ENCODE data around the gene SLC22A17.

Gene SLC22A17

DNA sequence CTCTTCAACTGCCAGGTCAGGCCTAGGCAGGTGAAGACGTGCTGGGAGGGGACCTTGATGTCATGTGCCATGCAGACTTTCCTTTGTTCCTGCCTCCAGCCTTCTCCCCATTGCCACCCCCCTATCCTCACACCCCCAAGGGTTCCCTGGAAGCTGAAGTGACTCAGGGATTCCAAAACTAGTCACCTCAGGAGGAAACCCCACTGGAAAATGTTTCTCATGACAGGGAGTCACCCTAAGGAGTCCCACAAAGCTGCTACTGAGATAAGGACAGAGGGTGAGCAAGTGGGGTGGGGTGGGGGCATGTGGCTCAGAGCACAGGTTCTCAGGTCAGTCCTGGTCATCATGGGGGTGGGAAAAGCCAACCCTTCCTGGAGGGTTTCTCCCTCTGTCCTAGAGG lies 17.5 kb upstream of the SLC22A17 start:
- Histone ChIP-seq H3K4me3 (ENCODE audit: insufficient read depth in 1 of 2, low read depth in 1 of 2, low read length in 2 of 2) (no peak overlapping the region), H4K91ac (ENCODE audit: low read length) (no peak overlapping the region), H3K14ac (ENCODE audit: low read length in 2 of 2) (no peak overlapping the region), H4K8ac (ENCODE audit: low read length) (no peak overlapping the region), H3K4me2 (ENCODE audit: low read length, poor library complexity, severe bottlenecking) (no peak overlapping the region), H2BK120ac (ENCODE audit: low read depth, low read length) (no peak overlapping the region), H3K4me1 (ENCODE audit: control insufficient read depth, insufficient read depth, low read depth, low read length) (peaks cover 9% of the 10 kb centered on the region), H3K36me3 (ENCODE audit: control insufficient read depth in 1 of 2, insufficient read depth in 2 of 2, low read depth in 1 of 2, low read length in 2 of 2) (no peaks in the 10 kb centered on the region), H3K9ac (ENCODE audit: low read length) (no peak overlapping the region), H3K4ac (ENCODE audit: low read depth in 1 of 2, low read length in 2 of 2) (no peak overlapping the region), H2AFZ (ENCODE audit: low read depth, low read length) (no peak overlapping the region), H3K79me1 (replicated peaks; ENCODE audit: low read length, poor library complexity, severe bottlenecking) (no peaks in the 10 kb centered on the region), H2BK15ac (ENCODE audit: low read depth, poor library complexity, severe bottlenecking) (no peak overlapping the region), H3K27ac (ENCODE audit: low read length, poor library complexity, severe bottlenecking) (no peak overlapping the region), H3K18ac (ENCODE audit: low read depth in 1 of 2, low read length in 2 of 2) (no peak overlapping the region), H2AK5ac (ENCODE audit: low read length, severe bottlenecking) (no peak overlapping the region), H2BK12ac (ENCODE audit: low read length in 2 of 2) (no peak overlapping the region), H2BK5ac (ENCODE audit: low read depth, low read length, poor library complexity, severe bottlenecking) (no peak overlapping the region), H3K23ac (ENCODE audit: low read length in 2 of 2) (no peak overlapping the region), H3K9me3 (ENCODE audit: control insufficient read depth, low read length) (no peaks in the 10 kb centered on the region), H3K27me3 (ENCODE audit: control insufficient read depth in 1 of 2, insufficient read depth in 1 of 2, low read length in 2 of 2) (peaks cover 52 to 62% of the 10 kb centered on the region in 2 experiments)
- WGBS: 31% methylated on average over 1 of the region's 1 CpG
- DNase-seq: no peak

DNA sequence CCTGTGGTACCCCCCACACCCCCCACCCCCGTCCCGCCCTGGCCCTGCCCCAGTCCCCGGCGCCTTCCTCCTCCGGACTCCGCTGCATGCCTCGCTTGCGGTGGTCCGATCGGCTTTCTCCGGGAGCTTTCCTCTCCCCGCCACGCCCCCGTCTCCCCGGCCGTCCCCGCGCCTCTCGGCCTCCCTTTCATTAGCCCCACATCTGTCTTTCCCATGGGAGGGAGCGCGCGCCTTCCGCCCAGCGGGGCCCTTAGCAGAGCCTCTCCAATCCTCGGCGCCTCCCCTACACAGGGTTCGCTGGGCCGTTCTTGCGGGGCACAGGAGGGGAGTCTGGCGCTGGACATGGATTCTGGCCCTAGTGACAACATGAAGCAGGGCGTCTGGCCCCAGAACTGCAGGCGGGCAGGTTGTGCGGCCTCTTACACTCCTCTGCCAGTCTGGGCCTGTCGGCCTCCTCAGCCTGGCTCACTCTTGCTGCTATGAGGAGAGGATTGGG lies 13.8 kb upstream of the SLC22A17 start:
- Histone ChIP-seq H3K18ac (ENCODE audit: low read depth in 1 of 2, low read length in 2 of 2) (peak overlapping the region; percentile 81 to 83), H3K4me3 (ENCODE audit: insufficient read depth in 1 of 2, low read depth in 1 of 2, low read length in 2 of 2) (no peak overlapping the region), H2AK5ac (ENCODE audit: low read length, severe bottlenecking) (no peak overlapping the region), H3K23ac (ENCODE audit: low read length in 2 of 2) (no peak overlapping the region), H3K36me3 (ENCODE audit: control insufficient read depth in 1 of 2, insufficient read depth in 2 of 2, low read depth in 1 of 2, low read length in 2 of 2) (no peaks in the 10 kb centered on the region), H3K27ac (ENCODE audit: low read length, poor library complexity, severe bottlenecking) (peak overlapping the region; percentile 75), H2AFZ (ENCODE audit: low read depth, low read length) (peak overlapping the region; percentile 75), H3K4me1 (ENCODE audit: control insufficient read depth, insufficient read depth, low read depth, low read length) (peaks cover 16% of the 10 kb centered on the region), H3K27me3 (ENCODE audit: control insufficient read depth in 1 of 2, insufficient read depth in 1 of 2, low read length in 2 of 2) (peaks cover 34 to 60% of the 10 kb centered on the region in 2 experiments), H3K9me3 (ENCODE audit: control insufficient read depth, low read length) (no peaks in the 10 kb centered on the region), H2BK120ac (ENCODE audit: low read depth, low read length) (peak overlapping the region; percentile 58), H4K8ac (ENCODE audit: low read length) (peak overlapping the region; percentile 85), H4K91ac (ENCODE audit: low read length) (peak overlapping the region; percentile 84), H3K9ac (ENCODE audit: low read length) (peak overlapping the region; percentile 78), H3K79me1 (replicated peaks; ENCODE audit: low read length, poor library complexity, severe bottlenecking) (peaks cover 8% of the 10 kb centered on the region), H3K14ac (ENCODE audit: low read length in 2 of 2) (no peak overlapping the region), H2BK5ac (ENCODE audit: low read depth, low read length, poor library complexity, severe bottlenecking) (peak overlapping the region; percentile 47), H3K4ac (ENCODE audit: low read depth in 1 of 2, low read length in 2 of 2) (peak overlapping the region in 1 of 2 experiments; percentile 13), H2BK15ac (ENCODE audit: low read depth, poor library complexity, severe bottlenecking) (peak overlapping the region; percentile 29), H3K4me2 (ENCODE audit: low read length, poor library complexity, severe bottlenecking) (peak overlapping the region; percentile 93), H2BK12ac (ENCODE audit: low read length in 2 of 2) (peak overlapping the region in 1 of 2 experiments; percentile 59)
- peak; percentile 82 for DNase-seq
- 3% methylated on average over 34 of the region's 34 CpGs for WGBS

DNA sequence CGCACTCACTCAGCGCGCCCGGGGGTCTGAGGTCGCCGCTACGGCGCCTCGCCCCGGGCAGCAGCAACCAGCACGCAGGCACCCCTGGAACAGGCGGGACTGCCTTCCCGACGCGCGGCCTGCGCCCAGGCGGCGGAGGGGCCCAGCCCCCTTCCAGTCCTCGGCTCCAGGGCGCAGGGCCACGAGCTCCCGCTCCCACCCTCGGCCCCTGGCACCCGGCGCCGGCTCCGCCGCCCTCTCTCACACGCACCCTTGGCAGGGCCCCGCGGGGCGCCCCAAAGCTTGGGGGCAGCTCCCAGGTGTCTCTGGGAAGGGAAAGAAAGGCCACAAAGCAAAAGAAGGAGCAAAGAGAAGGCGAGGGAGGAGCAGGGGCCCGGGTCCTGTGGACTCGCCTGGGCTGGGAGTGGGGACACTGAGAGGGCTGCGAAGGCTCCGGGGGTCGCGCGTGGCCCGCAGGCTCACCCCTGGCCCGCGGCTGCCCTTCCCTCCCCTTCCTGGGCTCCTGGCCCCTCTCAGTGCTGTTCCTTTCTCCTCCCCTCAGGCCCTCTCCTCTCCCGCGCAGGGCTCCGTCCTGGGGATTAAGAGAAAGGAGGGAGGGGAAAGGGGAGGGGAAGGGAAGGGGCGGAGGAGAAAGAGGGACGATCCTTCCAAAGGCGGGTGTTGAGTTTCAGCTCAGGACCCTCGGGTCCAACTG lies 13.2 kb upstream of the SLC22A17 start:
- Histone ChIP-seq H2AK5ac (ENCODE audit: low read length, severe bottlenecking) (no peak overlapping the region), H3K4me3 (ENCODE audit: insufficient read depth in 1 of 2, low read depth in 1 of 2, low read length in 2 of 2) (peak overlapping the region; percentile 44 to 65), H2BK12ac (ENCODE audit: low read length in 2 of 2) (peak overlapping the region in 1 of 2 experiments; percentile 75), H4K8ac (ENCODE audit: low read length) (peak overlapping the region; percentile 39), H3K23ac (ENCODE audit: low read length in 2 of 2) (peak overlapping the region in 1 of 2 experiments; percentile 32), H2BK120ac (ENCODE audit: low read depth, low read length) (peak overlapping the region; percentile 74), H3K27me3 (ENCODE audit: control insufficient read depth in 1 of 2, insufficient read depth in 1 of 2, low read length in 2 of 2) (peaks cover 28 to 55% of the 10 kb centered on the region in 2 experiments), H2BK5ac (ENCODE audit: low read depth, low read length, poor library complexity, severe bottlenecking) (peak overlapping the region; percentile 20), H2AFZ (ENCODE audit: low read depth, low read length) (peak overlapping the region; percentile 51), H3K14ac (ENCODE audit: low read length in 2 of 2) (peak overlapping the region in 1 of 2 experiments; percentile 68), H4K91ac (ENCODE audit: low read length) (peak overlapping the region; percentile 47), H2BK15ac (ENCODE audit: low read depth, poor library complexity, severe bottlenecking) (peak overlapping the region; percentile 91), H3K18ac (ENCODE audit: low read depth in 1 of 2, low read length in 2 of 2) (peak overlapping the region; percentile 54 to 98), H3K36me3 (ENCODE audit: control insufficient read depth in 1 of 2, insufficient read depth in 2 of 2, low read depth in 1 of 2, low read length in 2 of 2) (no peaks in the 10 kb centered on the region), H3K4me1 (ENCODE audit: control insufficient read depth, insufficient read depth, low read depth, low read length) (peaks cover 18% of the 10 kb centered on the region), H3K9ac (ENCODE audit: low read length) (peak overlapping the region; percentile 92), H3K9me3 (ENCODE audit: control insufficient read depth, low read length) (no peaks in the 10 kb centered on the region), H3K4ac (ENCODE audit: low read depth in 1 of 2, low read length in 2 of 2) (peak overlapping the region; percentile 69 to 81), H3K4me2 (ENCODE audit: low read length, poor library complexity, severe bottlenecking) (peak overlapping the region; percentile 93), H3K79me1 (replicated peaks; ENCODE audit: low read length, poor library complexity, severe bottlenecking) (peaks cover 12% of the 10 kb centered on the region), H3K27ac (ENCODE audit: low read length, poor library complexity, severe bottlenecking) (peak overlapping the region; percentile 18)
- WGBS: under 1% methylated on average over 36 of the region's 51 CpGs
- DNase-seq: peak; percentile 85

DNA sequence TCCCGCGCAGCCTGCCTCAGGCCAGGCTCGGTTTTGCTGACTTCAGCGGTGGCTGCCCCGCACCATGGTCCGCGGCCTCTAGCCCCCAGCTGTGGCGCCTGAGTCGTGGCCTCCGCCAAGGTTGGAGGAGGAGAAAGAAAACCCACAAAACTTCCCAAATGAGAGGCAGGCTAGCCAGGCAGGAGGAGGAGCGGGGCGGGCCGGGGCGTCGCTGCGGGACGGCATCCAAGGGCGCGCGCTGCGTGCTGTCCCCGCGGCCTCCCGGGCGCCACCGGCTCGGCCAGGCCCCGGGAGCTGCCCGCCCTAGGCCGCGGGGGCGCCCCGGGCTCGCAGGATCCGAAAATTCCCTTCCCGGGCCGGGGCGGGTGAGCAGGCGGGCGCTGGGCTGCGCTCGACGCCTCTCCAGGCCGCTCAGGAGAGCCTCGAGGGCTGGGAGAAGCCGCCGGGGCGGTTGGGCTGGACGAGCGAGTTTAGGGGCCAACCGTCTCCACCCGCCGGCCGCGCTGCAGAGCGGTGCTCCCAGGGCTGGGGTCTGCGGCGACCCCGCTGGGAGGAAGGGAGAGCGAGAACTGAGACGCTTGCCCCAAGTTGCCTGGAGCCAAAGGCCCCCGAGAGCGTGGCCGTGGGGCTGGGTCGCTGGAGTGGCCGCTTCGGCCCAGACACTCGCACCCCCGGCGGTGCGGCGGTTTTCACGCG lies 12.5 kb upstream of the SLC22A17 start, which contains the start of gene EFS:
Gene EFS (minus strand): TSS at position 137 of the 696 bp plus-strand sequence. CDS start 147 bp downstream, outside the sequence.
- Histone ChIP-seq H3K4ac (ENCODE audit: low read depth in 1 of 2, low read length in 2 of 2) (peak within 1 kb of the TSS; percentile 69 to 93), H3K4me1 (ENCODE audit: control insufficient read depth, insufficient read depth, low read depth, low read length) (peaks cover 21% of the 10 kb centered on the region), H3K79me1 (replicated peaks; ENCODE audit: low read length, poor library complexity, severe bottlenecking) (peaks cover 19% of the 10 kb centered on the region), H3K9me3 (ENCODE audit: control insufficient read depth, low read length) (no peaks in the 10 kb centered on the region), H2BK15ac (ENCODE audit: low read depth, poor library complexity, severe bottlenecking) (peak within 1 kb of the TSS; percentile 91), H3K14ac (ENCODE audit: low read length in 2 of 2) (peak within 1 kb of the TSS; percentile 81 to 83), H4K91ac (ENCODE audit: low read length) (peak within 1 kb of the TSS; percentile 47), H3K36me3 (ENCODE audit: control insufficient read depth in 1 of 2, insufficient read depth in 2 of 2, low read depth in 1 of 2, low read length in 2 of 2) (peaks cover 0 to 6% of the 10 kb centered on the region in 2 experiments), H4K8ac (ENCODE audit: low read length) (peak within 1 kb of the TSS; percentile 39), H2AK5ac (ENCODE audit: low read length, severe bottlenecking) (no peak within 1 kb of the TSS), H2AFZ (ENCODE audit: low read depth, low read length) (peak within 1 kb of the TSS; percentile 66), H2BK120ac (ENCODE audit: low read depth, low read length) (peak within 1 kb of the TSS; percentile 74), H2BK5ac (ENCODE audit: low read depth, low read length, poor library complexity, severe bottlenecking) (peak within 1 kb of the TSS; percentile 20), H3K4me3 (ENCODE audit: insufficient read depth in 1 of 2, low read depth in 1 of 2, low read length in 2 of 2) (peak within 1 kb of the TSS; percentile 65 to 66), H3K27me3 (ENCODE audit: control insufficient read depth in 1 of 2, insufficient read depth in 1 of 2, low read length in 2 of 2) (peaks cover 22 to 49% of the 10 kb centered on the region in 2 experiments), H3K18ac (ENCODE audit: low read depth in 1 of 2, low read length in 2 of 2) (peak within 1 kb of the TSS; percentile 54 to 98), H3K23ac (ENCODE audit: low read length in 2 of 2) (peak within 1 kb of the TSS in 1 of 2 experiments; percentile 32), H3K4me2 (ENCODE audit: low read length, poor library complexity, severe bottlenecking) (peak within 1 kb of the TSS; percentile 93), H3K9ac (ENCODE audit: low read length) (peak within 1 kb of the TSS; percentile 92), H3K27ac (ENCODE audit: low read length, poor library complexity, severe bottlenecking) (peak within 1 kb of the TSS; percentile 18), H2BK12ac (ENCODE audit: low read length in 2 of 2) (peak within 1 kb of the TSS in 1 of 2 experiments; percentile 75)
- 1% methylated on average over 46 of the region's 74 CpGs for whole genome bisulfite sequencing
- peak; percentile 52 for DNase-seq

All from mesenchymal stem cell (in vitro differentiated cells and primary cell).